ENCODE data around the gene PSEN2.
A peak's percentile ranks its signal among the peaks of the same experiment; 100 is the strongest.
"Not testable (repeated sequence)": the region's sequence is repeated elsewhere in the genome, so short reads cannot be mapped to it uniquely, and the experiment has no call there.

PSEN2 gene

GRCh38 chr1:226870401-226871279 lies at the start of gene PSEN2:
Gene PSEN2, plus strand, starts transcription at chr1:226870616. Its CDS starts 11,292 bp downstream, at chr1:226881908.
- peak; percentile 17 to 42 for DNase-seq (ENCODE audit: low read depth in 1 of 2, low spot score in 1 of 2)

GRCh38 chr1:226820941-226821718 lies 49.3 kb upstream of the PSEN2 start:
- no peak for DNase-seq (ENCODE audit: low read depth in 1 of 2, low spot score in 1 of 2)

GRCh38 chr1:226821719-226822085 lies 48.7 kb upstream of the PSEN2 start:
- DNase-seq (ENCODE audit: low read depth in 1 of 2, low spot score in 1 of 2), result no peak

GRCh38 chr1:226823643-226824042 lies 46.8 kb upstream of the PSEN2 start:
- DNase-seq (ENCODE audit: low read depth in 1 of 2, low spot score in 1 of 2), result no peak

GRCh38 chr1:226825037-226825745 lies 45.2 kb upstream of the PSEN2 start:
- no peak for DNase-seq (ENCODE audit: low read depth in 1 of 2, low spot score in 1 of 2)

- no peak for DNase-seq (ENCODE audit: low read depth in 1 of 2, low spot score in 1 of 2)
These were observed 44.7 kb upstream of the PSEN2 start for GRCh38 chr1:226825746-226826100.

GRCh38 chr1:226826479-226827261 lies 43.7 kb upstream of the PSEN2 start:
- no peak for DNase-seq (ENCODE audit: low read depth in 1 of 2, low spot score in 1 of 2)

- DNase-seq (ENCODE audit: low read depth in 1 of 2, low spot score in 1 of 2), result no peak
These were observed 43.0 kb upstream of the PSEN2 start for GRCh38 chr1:226827458-226827857.

- DNase-seq (ENCODE audit: low read depth in 1 of 2, low spot score in 1 of 2), result peak; percentile 89 to 93
These were observed 42.4 kb upstream of the PSEN2 start for GRCh38 chr1:226827968-226828513.

GRCh38 chr1:226829105-226829504 lies 41.3 kb upstream of the PSEN2 start:
- no peak for DNase-seq (ENCODE audit: low read depth in 1 of 2, low spot score in 1 of 2)

GRCh38 chr1:226831953-226832352 lies 38.5 kb upstream of the PSEN2 start:
- no peak for DNase-seq (ENCODE audit: low read depth in 1 of 2, low spot score in 1 of 2)

GRCh38 chr1:226832613-226833012 lies 37.8 kb upstream of the PSEN2 start:
- DNase-seq (ENCODE audit: low read depth in 1 of 2, low spot score in 1 of 2), result no peak

- not testable (repeated sequence) for DNase-seq (ENCODE audit: low read depth in 1 of 2, low spot score in 1 of 2)
These were observed 36.2 kb upstream of the PSEN2 start for GRCh38 chr1:226834179-226834578.

GRCh38 chr1:226835396-226835795 lies 35.0 kb upstream of the PSEN2 start:
- not testable (repeated sequence) for DNase-seq (ENCODE audit: low read depth in 1 of 2, low spot score in 1 of 2)

GRCh38 chr1:226837966-226838365 lies 32.5 kb upstream of the PSEN2 start:
- DNase-seq (ENCODE audit: low read depth in 1 of 2, low spot score in 1 of 2), result not testable (repeated sequence)

- DNase-seq (ENCODE audit: low read depth in 1 of 2, low spot score in 1 of 2), result no peak
These were observed 32.0 kb upstream of the PSEN2 start for GRCh38 chr1:226838456-226838855.

- DNase-seq (ENCODE audit: low read depth in 1 of 2, low spot score in 1 of 2), result no peak
These were observed 24.8 kb upstream of the PSEN2 start for GRCh38 chr1:226845624-226846023.

GRCh38 chr1:226846786-226847185 lies 23.6 kb upstream of the PSEN2 start:
- no peak for DNase-seq (ENCODE audit: low read depth in 1 of 2, low spot score in 1 of 2)

GRCh38 chr1:226854548-226854947 lies 15.9 kb upstream of the PSEN2 start:
- DNase-seq (ENCODE audit: low read depth in 1 of 2, low spot score in 1 of 2), result not testable (repeated sequence)

GRCh38 chr1:226862890-226863289 lies 7.5 kb upstream of the PSEN2 start:
- no peak for DNase-seq (ENCODE audit: low read depth in 1 of 2, low spot score in 1 of 2)

GRCh38 chr1:226863446-226863845 lies 7.0 kb upstream of the PSEN2 start:
- no peak for DNase-seq (ENCODE audit: low read depth in 1 of 2, low spot score in 1 of 2)
